ENCODE data around the gene OR4C45. TPM values are rescaled to one million over a fixed set of nuclear protein-coding genes. Genes with fewer than 3 reads are reported as not detected.

The OR4C45 gene
- total RNA-seq, 2 donors from 2014 or later, result not detected

Other genes starting within 250 kb of the OR4C45 start
- not detected for gene OR4C13, start 80.5 kb upstream of the OR4C45 start, total RNA-seq
- gene OR4C12, start 50.3 kb upstream of the OR4C45 start, total RNA-seq, result not detected

Data from posterior vena cava (tissue), 2 donors.